ENCODE data around the gene IFT22.

- TF ChIP-seq CTCF (IDR thresholded peaks at IDR 0.05) (no peak), POLR2AphosphoS5 (IDR thresholded peaks at IDR 0.05) (no peak)
These were observed 41.7 kb upstream of the IFT22 start for GRCh38 chr7:101363196-101363733.

All from breast epithelium (tissue), 3 donors.